Suprapubic skin (tissue), 4 donors: ENCODE data around the gene BRICD5.

Experiments
- CTCF ChIP-seq, 2 donors: fragments of 200-600 bp in 1 of 2; fragments of 450-650 bp in 1 of 2; sonication (generic) in 1 of 2; IDR thresholded peaks; one replicate each; pipeline ENCODE4 v1.5.1; 2016 to 2019; ENCODE audit warnings: antibody characterized with exemption in 2 of 2, mild to moderate bottlenecking in 1 of 2, moderate library complexity in 1 of 2
- POLR2A ChIP-seq, 2 donors: fragments of 450-650 bp; IDR thresholded peaks; one replicate each; pipeline ENCODE4 v1.6.1; 2017; ENCODE audit warnings: antibody characterized with exemption in 2 of 2, mild to moderate bottlenecking in 2 of 2, moderate library complexity in 2 of 2
- POLR2AphosphoS5 ChIP-seq, 3 donors: sonication (generic); formaldehyde crosslinking; IDR thresholded peaks; one replicate each; pipeline ENCODE4 v1.6.1; 2017; ENCODE audit warnings: antibody characterized with exemption in 3 of 3

GRCh38 chr16:2233046-2233775 lies 22.5 kb upstream of the BRICD5 start:
- TF ChIP-seq CTCF (IDR thresholded peaks at IDR 0.05) (no peak), POLR2A (IDR thresholded peaks at IDR 0.05) (no peak), POLR2AphosphoS5 (IDR thresholded peaks at IDR 0.05) (no peak)
